Memory B cell (primary cell): Measurements from ENCODE around the gene RNASE7.
"Not testable (repeated sequence)": the region's sequence is repeated elsewhere in the genome, so short reads cannot be mapped to it uniquely, and the experiment has no call there.

Experiments
- ATAC-seq: fragments of 150-1000 bp; cut with Tn5 transposase; 2 replicates; pipeline ENCODE4 v1.10.0; 2021; ENCODE audit warnings: low read depth, mild to moderate bottlenecking, moderate library complexity
- DNase-seq, 2 donors: peaks; one replicate each; pipeline ENCODE4 v3.0.0; 2022; ENCODE audit warnings: low spot score in 2 of 2
- H3K27ac Mint-ChIP-seq: one replicate; pipeline ENCODE4 v1.8.0; 2022; ENCODE audit warnings: mild to moderate bottlenecking, moderate library complexity, mixed read lengths
- H3K27me3 Mint-ChIP-seq: one replicate; pipeline ENCODE4 v1.8.0; 2022; ENCODE audit warnings: mixed read lengths
- H3K36me3 Mint-ChIP-seq: one replicate; pipeline ENCODE4 v1.8.0; 2022; ENCODE audit warnings: mild to moderate bottlenecking, mixed read lengths
- H3K4me1 Mint-ChIP-seq: one replicate; pipeline ENCODE4 v1.8.0; 2022; ENCODE audit warnings: mixed read lengths
- H3K4me3 Mint-ChIP-seq: one replicate; pipeline ENCODE4 v1.8.0; 2022; ENCODE audit warnings: mild to moderate bottlenecking, moderate library complexity, mixed read lengths
- H3K9me3 Mint-ChIP-seq: one replicate; pipeline ENCODE4 v1.8.0; 2022; ENCODE audit warnings: mixed read lengths

RNASE7 gene

GRCh38 chr14:21041676-21042433 is at the start of gene RNASE7:
TSS of gene RNASE7 (plus strand) at chr14:21042362. CDS start at chr14:21042993, 631 bp downstream.
- no peak within 1 kb of the TSS for H3K4me3 Mint-ChIP-seq
- no peaks in the 10 kb centered on the region for H3K36me3 Mint-ChIP-seq
- H3K27me3 Mint-ChIP-seq, result peaks cover 25% of the 10 kb centered on the region
- DNase-seq (no peak), ATAC-seq (no peak)
- no peaks in the 10 kb centered on the region for H3K9me3 Mint-ChIP-seq
- no peak within 1 kb of the TSS for H3K27ac Mint-ChIP-seq
- no peaks in the 10 kb centered on the region for H3K4me1 Mint-ChIP-seq

- DNase-seq (no peak), ATAC-seq (no peak)
- peaks cover 32% of the 10 kb centered on the region for H3K36me3 Mint-ChIP-seq
- no peak overlapping the region for H3K27ac Mint-ChIP-seq
- H3K4me1 Mint-ChIP-seq, result peaks cover 6% of the 10 kb centered on the region
- H3K27me3 Mint-ChIP-seq, result no peaks in the 10 kb centered on the region
- H3K9me3 Mint-ChIP-seq, result no peaks in the 10 kb centered on the region
- no peak overlapping the region for H3K4me3 Mint-ChIP-seq
Measured at GRCh38 chr14:20996521-20996920, 45.6 kb upstream of the RNASE7 start.

GRCh38 chr14:20997115-20997514 is 45.0 kb upstream of the RNASE7 start:
- H3K4me1 Mint-ChIP-seq, result peaks cover 3% of the 10 kb centered on the region
- H3K36me3 Mint-ChIP-seq, result peaks cover 29% of the 10 kb centered on the region
- H3K27ac Mint-ChIP-seq, result no peak overlapping the region
- H3K27me3 Mint-ChIP-seq, result no peaks in the 10 kb centered on the region
- no peaks in the 10 kb centered on the region for H3K9me3 Mint-ChIP-seq
- H3K4me3 Mint-ChIP-seq, result no peak overlapping the region
- DNase-seq (no peak), ATAC-seq (no peak)

- Mint-ChIP-seq H3K36me3 (peaks cover 29% of the 10 kb centered on the region), H3K4me1 (peaks cover 3% of the 10 kb centered on the region), H3K9me3 (no peaks in the 10 kb centered on the region), H3K4me3 (no peak overlapping the region), H3K27me3 (no peaks in the 10 kb centered on the region), H3K27ac (no peak overlapping the region)
- DNase-seq, result no peak
- no peak for ATAC-seq
Measured at GRCh38 chr14:20997564-20997963, 44.6 kb upstream of the RNASE7 start.

- H3K9me3 Mint-ChIP-seq, result no peaks in the 10 kb centered on the region
- ATAC-seq, result no peak
- no peak for DNase-seq
- H3K27me3 Mint-ChIP-seq, result no peaks in the 10 kb centered on the region
- no peak overlapping the region for H3K27ac Mint-ChIP-seq
- H3K4me3 Mint-ChIP-seq, result no peak overlapping the region
- peaks cover 25% of the 10 kb centered on the region for H3K36me3 Mint-ChIP-seq
- peaks cover 3% of the 10 kb centered on the region for H3K4me1 Mint-ChIP-seq
Measured at GRCh38 chr14:20998139-20998538, 44.0 kb upstream of the RNASE7 start.

- Mint-ChIP-seq H3K36me3 (peaks cover 23% of the 10 kb centered on the region), H3K4me3 (no peak within 1 kb of the TSS), H3K27ac (no peak within 1 kb of the TSS), H3K4me1 (peaks cover 2% of the 10 kb centered on the region), H3K9me3 (no peaks in the 10 kb centered on the region), H3K27me3 (no peaks in the 10 kb centered on the region)
- no peak for DNase-seq
- ATAC-seq, result no peak
Measured at GRCh38 chr14:20998674-20999366, 43.3 kb upstream of the RNASE7 start, which contains the start of gene SLC39A2. TSS of gene SLC39A2 (plus strand) at chr14:20999293. CDS start at chr14:20999447, 154 bp downstream.

- no peaks in the 10 kb centered on the region for H3K27me3 Mint-ChIP-seq
- H3K4me3 Mint-ChIP-seq, result no peak overlapping the region
- DNase-seq (no peak), ATAC-seq (no peak)
- H3K4me1 Mint-ChIP-seq, result no peaks in the 10 kb centered on the region
- H3K9me3 Mint-ChIP-seq, result no peaks in the 10 kb centered on the region
- peaks cover 16% of the 10 kb centered on the region for H3K36me3 Mint-ChIP-seq
- no peak overlapping the region for H3K27ac Mint-ChIP-seq
Measured at GRCh38 chr14:20999591-20999990, 42.6 kb upstream of the RNASE7 start.

GRCh38 chr14:21001218-21001617 is 40.9 kb upstream of the RNASE7 start:
- DNase-seq (no peak), ATAC-seq (no peak)
- Mint-ChIP-seq H3K36me3 (peaks cover 4% of the 10 kb centered on the region), H3K4me3 (no peak overlapping the region), H3K9me3 (no peaks in the 10 kb centered on the region), H3K27me3 (no peaks in the 10 kb centered on the region), H3K4me1 (no peaks in the 10 kb centered on the region), H3K27ac (no peak overlapping the region)

GRCh38 chr14:21003788-21004346 is 38.3 kb upstream of the RNASE7 start:
- no peak overlapping the region for H3K4me3 Mint-ChIP-seq
- no peaks in the 10 kb centered on the region for H3K4me1 Mint-ChIP-seq
- no peak overlapping the region for H3K27ac Mint-ChIP-seq
- ATAC-seq, result no peak
- no peaks in the 10 kb centered on the region for H3K9me3 Mint-ChIP-seq
- no peak for DNase-seq
- H3K27me3 Mint-ChIP-seq, result no peaks in the 10 kb centered on the region
- H3K36me3 Mint-ChIP-seq, result no peaks in the 10 kb centered on the region

GRCh38 chr14:21009721-21010120 is 32.4 kb upstream of the RNASE7 start:
- not testable (repeated sequence) for H3K4me1 Mint-ChIP-seq, H3K27me3 Mint-ChIP-seq, H3K36me3 Mint-ChIP-seq, H3K9me3 Mint-ChIP-seq, H3K4me3 Mint-ChIP-seq, DNase-seq, ATAC-seq, H3K27ac Mint-ChIP-seq

- ATAC-seq (no peak), DNase-seq (no peak)
- H3K36me3 Mint-ChIP-seq, result no peaks in the 10 kb centered on the region
- no peak overlapping the region for H3K27ac Mint-ChIP-seq
- H3K4me1 Mint-ChIP-seq, result peaks cover 4% of the 10 kb centered on the region
- H3K9me3 Mint-ChIP-seq, result no peaks in the 10 kb centered on the region
- H3K4me3 Mint-ChIP-seq, result no peak overlapping the region
- H3K27me3 Mint-ChIP-seq, result peaks cover 12% of the 10 kb centered on the region
Measured at GRCh38 chr14:21011136-21011535, 31.0 kb upstream of the RNASE7 start.

GRCh38 chr14:21014761-21015190 is 27.4 kb upstream of the RNASE7 start:
- Mint-ChIP-seq H3K27ac (no peak overlapping the region), H3K36me3 (peaks cover 3% of the 10 kb centered on the region), H3K27me3 (peaks cover 9% of the 10 kb centered on the region), H3K4me1 (peaks cover 4% of the 10 kb centered on the region), H3K9me3 (no peaks in the 10 kb centered on the region), H3K4me3 (no peak overlapping the region)
- peak; percentile 77 to 79 for DNase-seq
- ATAC-seq, result peak; percentile 74

- H3K4me3 Mint-ChIP-seq, result no peak overlapping the region
- ATAC-seq (no peak), DNase-seq (no peak)
- H3K27me3 Mint-ChIP-seq, result peaks cover 9% of the 10 kb centered on the region
- H3K9me3 Mint-ChIP-seq, result no peaks in the 10 kb centered on the region
- no peak overlapping the region for H3K27ac Mint-ChIP-seq
- peaks cover 3% of the 10 kb centered on the region for H3K36me3 Mint-ChIP-seq
- peaks cover 4% of the 10 kb centered on the region for H3K4me1 Mint-ChIP-seq
Measured at GRCh38 chr14:21015312-21015711, 26.9 kb upstream of the RNASE7 start.

GRCh38 chr14:21016413-21017190 is 25.6 kb upstream of the RNASE7 start:
- Mint-ChIP-seq H3K27ac (no peak overlapping the region), H3K4me3 (no peak overlapping the region), H3K4me1 (peaks cover 4% of the 10 kb centered on the region), H3K27me3 (peaks cover 7% of the 10 kb centered on the region), H3K36me3 (peaks cover 3% of the 10 kb centered on the region), H3K9me3 (no peaks in the 10 kb centered on the region)
- DNase-seq (no peak), ATAC-seq (no peak)
